CD14-positive monocyte (primary cell): ENCODE data around the gene NKX2-2. TPM values are rescaled to one million over a fixed set of nuclear protein-coding genes. Genes with fewer than 3 reads are reported as not detected.

Source experiments
- DNase-seq, 3 donors: peaks; one replicate each; pipeline ENCODE4 v3.0.0-alpha.2; 2011 to 2022
- H2AFZ ChIP-seq: 2 replicates; pipeline ENCODE4 v1.6.0; 2012; ENCODE audit warnings: mild to moderate bottlenecking, low read depth, low read length, inconsistent platforms; ENCODE audit not compliant: insufficient read depth, poor library complexity, severe bottlenecking
- H3K27ac ChIP-seq, 2 donors: 1 replicate in 1 of 2; 2 replicates in 1 of 2; pipeline ENCODE4 v1.5.1; 2012 to 2013; ENCODE audit warnings: low read length in 2 of 2, control low read depth in 1 of 2, inconsistent platforms in 1 of 2, low read depth in 1 of 2, mild to moderate bottlenecking in 1 of 2
- H3K27me3 ChIP-seq, 2 donors: one replicate each; pipeline versions ENCODE4 v1.6.0 to v1.6.1; 2011 to 2013; ENCODE audit warnings: low read length in 2 of 2; ENCODE audit not compliant: control insufficient read depth in 2 of 2, insufficient read depth in 2 of 2
- H3K36me3 ChIP-seq, 2 donors: replicated peaks in 1 of 2; 1 replicate in 1 of 2; 2 replicates in 1 of 2; pipeline versions ENCODE4 v1.5.1 to v1.6.1; 2012 to 2013; ENCODE audit warnings: low read length in 2 of 2, control low read depth in 1 of 2, inconsistent platforms in 1 of 2, mild to moderate bottlenecking in 1 of 2; ENCODE audit not compliant: insufficient read depth in 2 of 2, control insufficient read depth in 1 of 2
- H3K4me1 ChIP-seq, 2 donors: 1 replicate in 1 of 2; 2 replicates in 1 of 2; pipeline versions ENCODE4 v1.5.1 to v1.6.1; 2012 to 2013; ENCODE audit warnings: low read length in 2 of 2, control low read depth in 1 of 2, inconsistent platforms in 1 of 2, mild to moderate bottlenecking in 1 of 2, moderate library complexity in 1 of 2; ENCODE audit not compliant: insufficient read depth in 2 of 2, control insufficient read depth in 1 of 2
- H3K4me2 ChIP-seq: replicated peaks from 2 replicates; pipeline ENCODE3; 2012; ENCODE audit warnings: low read length, moderate library complexity, mild to moderate bottlenecking; ENCODE audit not compliant: poor library complexity, severe bottlenecking; ENCODE audit errors: extremely low read depth
- H3K4me3 ChIP-seq, 3 experiments: fragments of 200-600 bp in 1 of 3; sonication (generic) in 1 of 3; replicated peaks in 1 of 3; 1 replicate in 2 of 3; 2 replicates in 1 of 3; pipeline ENCODE4 v1.5.1; 2011 to 2013; ENCODE audit warnings: low read length in 3 of 3, mild to moderate bottlenecking in 3 of 3, control low read depth in 2 of 3, low read depth in 2 of 3, inconsistent platforms in 1 of 3, moderate library complexity in 1 of 3
- H3K79me2 ChIP-seq: 2 replicates; pipeline ENCODE4 v1.6.0; 2012; ENCODE audit warnings: mild to moderate bottlenecking, control low read depth, inconsistent platforms, low read length, moderate library complexity; ENCODE audit not compliant: insufficient read depth
- H3K9ac ChIP-seq: 2 replicates; pipeline ENCODE4 v1.6.0; 2017; ENCODE audit warnings: low read length, mild to moderate bottlenecking; ENCODE audit not compliant: insufficient read depth, poor library complexity, severe bottlenecking
- H3K9me3 ChIP-seq, 2 donors: replicated peaks in 1 of 2; 1 replicate in 1 of 2; 2 replicates in 1 of 2; pipeline versions ENCODE4 v1.5.1 to v1.6.1; 2012 to 2013; ENCODE audit warnings: low read length in 2 of 2, control low read depth in 1 of 2; ENCODE audit not compliant: control insufficient read depth in 1 of 2, insufficient read depth in 1 of 2
- H4K20me1 ChIP-seq: 2 replicates; pipeline ENCODE4 v1.6.0; 2012; ENCODE audit warnings: mild to moderate bottlenecking, low read length, control low read depth, moderate library complexity; ENCODE audit not compliant: insufficient read depth
- H3K27ac Mint-ChIP-seq, 7 donors: one replicate each; pipeline ENCODE4 v1.8.0; 2020; ENCODE audit warnings: mild to moderate bottlenecking in 7 of 7, mixed read lengths in 7 of 7, moderate library complexity in 6 of 7, inconsistent platforms in 2 of 7
- H3K27me3 Mint-ChIP-seq, 3 donors: one replicate each; pipeline ENCODE4 v1.8.0; 2021 to 2022; ENCODE audit warnings: low read depth in 3 of 3, mild to moderate bottlenecking in 3 of 3, mixed read lengths in 3 of 3, moderate library complexity in 3 of 3, inconsistent platforms in 1 of 3
- H3K36me3 Mint-ChIP-seq, 2 donors: one replicate each; pipeline ENCODE4 v1.8.0; 2020; ENCODE audit warnings: mixed read lengths in 2 of 2, inconsistent platforms in 1 of 2, mild to moderate bottlenecking in 1 of 2
- H3K4me1 Mint-ChIP-seq: one replicate; pipeline ENCODE4 v1.8.0; 2020; ENCODE audit warnings: mild to moderate bottlenecking, mixed read lengths
- H3K4me3 Mint-ChIP-seq, 2 donors: one replicate each; pipeline ENCODE4 v1.8.0; 2020; ENCODE audit warnings: mild to moderate bottlenecking in 2 of 2, mixed read lengths in 2 of 2, moderate library complexity in 1 of 2
- H3K9me3 Mint-ChIP-seq, 7 donors: one replicate each; pipeline ENCODE4 v1.8.0; 2020 to 2022; ENCODE audit warnings: mixed read lengths in 7 of 7, mild to moderate bottlenecking in 6 of 7, moderate library complexity in 6 of 7, inconsistent platforms in 2 of 7
- CTCF ChIP-seq: fragments of 200-600 bp; IDR thresholded peaks from one replicate; pipeline ENCODE4 v1.8.0; 2022; ENCODE audit warnings: antibody characterized with exemption, mild to moderate bottlenecking
- WGBS: methylation state at CpG from one replicate; pipeline ENCODE4 v1.1.5; 2013; ENCODE audit warnings: missing lambda C conversion rate; ENCODE audit not compliant: insufficient coverage; 5-methylcytosine and 5-hydroxymethylcytosine counted together
- intact Hi-C, 2 donors: fragments of 100-400 bp; cut with micrococcal nuclease; formaldehyde crosslinking; loops; one replicate each; pipeline versions ENCODE4 v1.15.0 to v1.15.1; 2023
- polyA plus RNA-seq, 3 donors: library from polyadenylated mRNA; depleted of rRNA in 1 of 3; unstranded in 2 of 3; stranded (reverse) in 1 of 3; fragments of 300-500 nt in 2 of 3; fragments of >200 nt in 1 of 3; fragmentation: Illumina TruSeq in 2 of 3; gene quantifications; 1 replicate in 2 of 3; 2 replicates in 1 of 3; pipeline ENCODE4 v1.2.3, GENCODE V29; 2012 to 2021

The NKX2-2 gene
- polyA plus RNA-seq, 3 donors: not detected

GRCh38 chr20:21509079-21509596, 4.7 kb downstream of the NKX2-2 start:
- Histone ChIP-seq H3K36me3 (no peaks in the 10 kb centered on the region), H3K4me2 (no peak overlapping the region), H3K4me1 (peaks cover 26 to 33% of the 10 kb centered on the region in 2 donors), H4K20me1 (no peaks in the 10 kb centered on the region), H3K79me2 (no peaks in the 10 kb centered on the region), H2AFZ (no peak overlapping the region), H3K9me3 (peaks cover 4 to 42% of the 10 kb centered on the region in 2 donors), H3K27me3 (peaks cover 72 to 96% of the 10 kb centered on the region in 2 donors), H3K9ac (no peak overlapping the region), H3K27ac (no peak overlapping the region), H3K4me3 (no peak overlapping the region)
- H3K9me3 Mint-ChIP-seq: peaks cover 0 to 25% (median 13%) of the 10 kb centered on the region in 7 donors
- no peak for DNase-seq
- H3K4me1 Mint-ChIP-seq: peaks cover 45% of the 10 kb centered on the region
- peaks cover 0 to 4% of the 10 kb centered on the region in 2 donors for H3K36me3 Mint-ChIP-seq
- H3K27ac Mint-ChIP-seq: no peak overlapping the region
- 8% methylated on average over 9 of the region's 12 CpGs for WGBS
- peaks cover 81 to 98% (median 90%) of the 10 kb centered on the region in 3 donors for H3K27me3 Mint-ChIP-seq
- intact Hi-C loops: loop anchor here in 1 of 2 donors (5.0 to 10.0 kb wide), 2 partner anchors 114 to 672 kb away; partner anchors contain the start of gene NKX2-4
- H3K4me3 Mint-ChIP-seq: peak overlapping the region in 1 of 2 donors; percentile 92
- TF ChIP-seq CTCF: no peak

GRCh38 chr20:21508230-21509078, 5.4 kb downstream of the NKX2-2 start:
- Mint-ChIP-seq H3K27me3 (peaks cover 80 to 98% (median 86%) of the 10 kb centered on the region in 3 donors), H3K9me3 (peaks cover 0 to 24% (median 13%) of the 10 kb centered on the region in 7 donors), H3K36me3 (peaks cover 0 to 4% of the 10 kb centered on the region in 2 donors), H3K4me3 (peak overlapping the region in 1 of 2 donors; percentile 92), H3K4me1 (peaks cover 43% of the 10 kb centered on the region), H3K27ac (no peak overlapping the region)
- H3K4me3 ChIP-seq: no peak overlapping the region
- no peaks in the 10 kb centered on the region for H3K36me3 ChIP-seq
- intact Hi-C loops: loop anchor here in 1 of 2 donors (5.0 to 10.0 kb wide), 2 partner anchors 114 to 671 kb away; partner anchors contain the start of gene NKX2-4
- H3K79me2 ChIP-seq: no peaks in the 10 kb centered on the region
- no peak overlapping the region for H3K27ac ChIP-seq
- peaks cover 4 to 42% of the 10 kb centered on the region in 2 donors for H3K9me3 ChIP-seq
- peaks cover 70 to 95% of the 10 kb centered on the region in 2 donors for H3K27me3 ChIP-seq
- TF ChIP-seq CTCF: no peak
- WGBS: 11% methylated on average over 31 of the region's 47 CpGs
- no peak overlapping the region for H3K9ac ChIP-seq
- DNase-seq: no peak
- H4K20me1 ChIP-seq: no peaks in the 10 kb centered on the region
- H2AFZ ChIP-seq: no peak overlapping the region
- H3K4me1 ChIP-seq: peaks cover 26 to 33% of the 10 kb centered on the region in 2 donors
- no peak overlapping the region for H3K4me2 ChIP-seq
